Measurements from ENCODE around the gene PTGIS.

DNA sequence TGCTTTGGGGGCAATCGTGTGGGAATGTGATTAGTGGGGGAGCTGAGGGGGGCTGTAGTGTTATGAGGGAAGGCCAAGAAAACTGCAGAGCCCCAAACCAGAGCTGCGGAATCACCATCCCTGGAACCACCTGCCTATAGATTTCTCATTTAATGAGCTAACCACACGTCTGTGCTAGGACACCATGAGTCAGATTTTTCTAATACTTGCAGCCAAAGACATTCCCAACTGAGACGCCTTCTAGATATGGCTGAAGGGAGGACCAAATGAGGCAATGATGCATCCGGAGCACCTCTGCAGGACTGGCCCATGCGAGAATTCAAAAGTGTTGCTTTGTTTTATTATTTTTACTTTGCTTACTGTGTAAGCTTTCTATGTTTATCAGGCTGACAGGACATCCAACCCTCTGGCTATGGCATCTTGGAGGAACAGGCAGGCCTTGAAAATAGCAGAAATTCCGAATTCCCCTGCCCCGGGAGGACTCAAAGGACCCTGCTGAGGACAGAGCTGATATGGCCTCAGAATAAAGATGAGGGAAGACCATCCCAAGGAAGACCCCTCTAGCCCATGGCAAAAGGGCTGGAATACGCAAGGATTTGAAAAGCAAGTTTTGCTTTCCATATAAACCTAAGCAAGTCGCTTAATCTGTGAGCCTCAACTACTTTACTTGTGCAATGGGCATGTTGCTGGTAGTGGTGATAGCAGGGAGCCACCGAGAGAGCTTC is 3.1 kb upstream of the PTGIS start:
- TF ChIP-seq POLR2A (IDR thresholded peaks at IDR 0.05) (no peak), POLR2AphosphoS5 (IDR thresholded peaks at IDR 0.05) (no peak), CTCF (IDR thresholded peaks at IDR 0.05 in 8 of 11, conservative IDR thresholded peaks at IDR 0.05 in 3 of 11) (no peak)
